GM20431 (cell line): Measurements from ENCODE around the gene NUP188.

Experiments used
- in situ Hi-C: fragments of 300-500 bp; cut with MseI, MboI; formaldehyde crosslinking; loops from one replicate; pipeline ENCODE4 v1.15.0; 2020; ENCODE audit warnings: low sequenced_read_pairs; ENCODE audit not compliant: unreplicated experiment

Gene NUP188

GRCh38 chr9:128913995-128914772 is 33.3 kb upstream of the NUP188 start:
- in situ Hi-C loops: no loop called here

GRCh38 chr9:128916204-128916603 is 31.3 kb upstream of the NUP188 start:
- in situ Hi-C loops: no loop called here

GRCh38 chr9:128916745-128917144 is 30.8 kb upstream of the NUP188 start:
- in situ Hi-C loops: no loop called here

GRCh38 chr9:128917151-128917849 is 30.2 kb upstream of the NUP188 start:
- in situ Hi-C loops: no loop called here

GRCh38 chr9:128918921-128919320 is 28.6 kb upstream of the NUP188 start:
- in situ Hi-C loops: no loop called here

DNA sequence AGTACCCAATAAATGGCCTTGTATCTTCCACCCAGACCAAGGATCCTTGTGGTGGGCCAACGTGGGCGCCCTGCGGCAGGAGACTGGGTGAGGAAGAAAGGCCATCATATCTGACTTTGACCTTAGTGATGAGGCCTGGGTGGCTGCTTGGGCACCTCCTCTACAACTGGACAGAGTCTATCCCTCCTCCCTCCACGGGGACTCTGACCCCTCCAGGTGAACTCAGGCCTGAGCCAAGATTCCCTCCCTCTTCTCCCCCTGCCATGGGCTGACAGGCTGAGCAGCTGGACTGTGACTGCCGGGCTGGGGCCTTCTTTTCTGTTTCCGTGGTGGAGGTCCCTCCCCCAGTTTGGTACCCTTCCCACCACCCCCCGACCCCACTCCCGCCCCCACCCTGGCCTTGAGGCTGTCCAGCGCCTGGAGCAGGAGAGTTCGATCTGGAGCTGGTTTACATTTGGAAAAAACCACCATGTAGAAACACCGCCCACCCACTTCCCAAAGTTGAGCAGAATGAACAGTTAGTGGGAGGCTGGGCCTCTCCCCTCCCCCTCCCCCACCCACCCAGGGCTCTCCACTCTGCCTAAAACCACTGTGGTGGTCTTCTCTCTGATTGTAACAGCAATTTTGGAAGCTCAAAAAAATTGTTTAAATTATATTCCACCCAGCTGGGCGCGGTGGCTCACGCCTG is 28.0 kb upstream of the NUP188 start:
- in situ Hi-C loops: loop anchor here (10.0 kb wide), 1 partner anchor 55 kb away; no protein-coding TSS in a partner anchor

DNA sequence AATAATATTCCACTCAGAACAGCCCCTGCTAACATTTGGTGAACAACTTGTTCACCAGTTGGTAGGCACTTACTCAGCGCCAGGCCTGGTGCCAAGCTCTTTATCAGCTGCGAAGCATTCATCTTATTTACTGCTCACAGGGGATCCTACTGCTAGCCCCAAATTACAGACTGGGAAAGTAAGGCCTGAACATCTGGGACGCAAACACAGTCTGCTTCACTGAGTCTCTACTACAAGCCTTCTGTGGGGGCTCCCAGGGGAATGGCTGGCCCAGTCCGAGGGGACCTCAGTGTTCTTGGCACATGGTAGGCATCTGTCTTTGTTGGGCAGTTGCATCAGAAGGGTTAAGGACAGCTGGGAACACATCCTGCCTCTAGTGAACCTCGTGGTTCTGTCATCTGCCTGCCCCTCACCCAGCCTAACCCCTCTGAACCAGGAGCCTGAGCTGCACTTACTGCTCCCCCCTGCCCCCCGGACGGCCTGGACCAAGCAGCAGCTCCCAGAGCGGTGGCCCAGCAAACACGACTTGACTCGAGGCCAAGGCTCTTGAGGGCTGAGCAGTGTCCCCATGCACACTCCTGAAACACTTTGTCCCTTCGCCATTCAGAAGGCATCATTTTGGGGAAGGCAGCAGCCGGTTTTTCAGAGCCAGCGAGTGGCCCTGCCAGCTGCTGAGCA is 27.0 kb upstream of the NUP188 start, which contains the start of gene PHYHD1:
TSS of gene PHYHD1 (plus strand) at position 602 of the 678 bp plus-strand sequence. CDS start 1,342 bp downstream, outside the sequence.
- in situ Hi-C loops: loop anchor here (10.0 kb wide), 1 partner anchor 56 kb away; no protein-coding TSS in a partner anchor

DNA sequence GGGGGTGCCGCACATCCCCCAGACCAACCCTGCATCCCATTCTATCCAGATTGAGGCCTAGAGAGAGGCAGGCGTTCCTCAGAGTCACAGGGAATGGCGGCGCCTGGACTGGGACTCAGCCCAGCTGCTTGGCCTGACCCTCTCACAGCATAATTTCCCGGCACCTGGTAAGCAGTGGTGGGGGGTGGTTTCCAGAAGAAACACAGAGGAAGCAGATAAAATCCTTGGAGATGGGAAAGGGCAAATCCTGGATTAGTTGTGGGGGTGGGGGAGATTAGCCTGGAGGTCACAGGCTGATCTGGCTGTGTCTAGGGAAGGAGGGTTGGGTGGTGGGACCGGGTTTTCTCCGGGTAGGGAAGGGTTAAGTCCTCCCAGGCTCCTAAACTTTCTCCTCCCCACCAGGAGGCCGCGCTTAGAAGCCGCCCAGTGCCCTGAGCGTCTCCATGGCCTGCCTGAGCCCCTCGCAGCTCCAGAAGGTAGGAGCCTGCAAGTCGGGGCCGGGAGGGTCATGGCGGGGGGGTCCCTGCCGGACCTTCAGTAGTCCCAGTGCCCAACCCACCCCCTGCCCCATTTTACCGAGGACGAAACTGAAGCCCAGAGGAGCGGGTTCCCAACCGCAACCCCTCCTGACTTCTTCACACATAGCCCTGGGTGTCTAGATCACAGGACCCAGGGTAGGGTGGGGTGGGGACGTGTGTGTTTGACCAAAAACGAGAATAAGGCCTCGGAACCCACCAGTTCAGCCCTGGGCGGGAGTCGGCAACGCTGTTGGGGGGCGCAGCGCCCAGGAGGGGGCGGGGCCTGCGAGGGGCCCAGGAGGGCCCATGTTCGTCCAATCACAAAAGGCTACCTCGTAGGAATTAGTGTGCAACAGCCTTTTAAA is 25.4 kb upstream of the NUP188 start:
- in situ Hi-C loops: loop anchor here (10.0 kb wide), 1 partner anchor 57 kb away; no protein-coding TSS in a partner anchor

DNA sequence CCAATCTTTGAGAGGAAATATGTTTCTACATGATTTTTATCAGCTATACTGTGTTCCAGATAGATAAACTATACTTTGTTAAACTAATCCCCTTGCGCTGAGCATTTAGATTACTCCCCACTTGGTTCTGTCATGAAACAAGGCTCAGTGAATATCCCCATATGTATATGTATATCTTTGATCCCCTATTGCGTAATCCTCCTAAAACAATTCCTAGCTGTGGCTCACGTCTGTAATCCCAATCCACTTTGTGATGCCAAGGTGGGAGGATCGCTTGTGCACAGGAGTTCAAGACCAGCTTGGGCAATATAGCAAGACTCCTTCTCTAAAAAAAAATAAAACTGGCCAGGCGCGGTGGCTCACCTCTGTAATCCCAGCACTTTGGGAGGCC is 24.0 kb upstream of the NUP188 start:
- in situ Hi-C loops: loop anchor here (10.0 kb wide), 1 partner anchor 59 kb away; no protein-coding TSS in a partner anchor

DNA sequence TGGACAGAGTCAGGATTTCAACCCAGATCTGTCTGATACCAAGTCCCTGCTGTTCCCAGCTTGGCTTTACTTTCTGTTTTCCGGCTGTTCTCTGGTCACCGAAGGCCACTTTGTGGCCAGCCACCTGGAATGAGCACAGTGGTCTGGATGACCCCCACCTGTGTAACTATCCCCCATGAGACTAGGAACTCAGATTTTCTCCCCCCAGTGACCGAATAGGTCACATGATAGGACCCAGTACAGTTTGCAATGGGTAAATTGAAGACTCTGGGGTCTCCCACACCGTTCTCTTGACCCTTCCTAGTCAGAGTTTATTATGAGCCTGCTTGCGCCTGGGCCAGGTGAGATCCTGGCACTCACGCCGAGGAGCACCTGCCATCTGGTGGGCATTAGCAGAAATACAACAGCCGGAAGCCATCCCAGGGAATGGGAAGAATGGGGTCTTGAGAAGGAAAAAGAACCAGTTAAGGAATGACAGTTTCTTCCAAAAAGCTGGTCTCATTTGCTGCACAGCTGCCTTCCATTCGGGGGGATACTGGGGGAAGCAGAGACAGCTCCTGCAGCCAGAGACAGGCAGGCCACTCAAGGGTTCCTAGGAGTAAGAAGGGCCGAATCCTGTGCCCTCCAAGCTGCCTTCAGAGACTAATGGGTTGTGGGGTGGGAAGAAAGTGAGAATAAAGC is 19.6 kb upstream of the NUP188 start:
- in situ Hi-C loops: loop anchor here (10.0 kb wide), 1 partner anchor 63 kb away; no protein-coding TSS in a partner anchor

GRCh38 chr9:128928624-128929023 is 18.9 kb upstream of the NUP188 start:
- in situ Hi-C loops: loop anchor here (10.0 kb wide), 1 partner anchor 64 kb away; no protein-coding TSS in a partner anchor

DNA sequence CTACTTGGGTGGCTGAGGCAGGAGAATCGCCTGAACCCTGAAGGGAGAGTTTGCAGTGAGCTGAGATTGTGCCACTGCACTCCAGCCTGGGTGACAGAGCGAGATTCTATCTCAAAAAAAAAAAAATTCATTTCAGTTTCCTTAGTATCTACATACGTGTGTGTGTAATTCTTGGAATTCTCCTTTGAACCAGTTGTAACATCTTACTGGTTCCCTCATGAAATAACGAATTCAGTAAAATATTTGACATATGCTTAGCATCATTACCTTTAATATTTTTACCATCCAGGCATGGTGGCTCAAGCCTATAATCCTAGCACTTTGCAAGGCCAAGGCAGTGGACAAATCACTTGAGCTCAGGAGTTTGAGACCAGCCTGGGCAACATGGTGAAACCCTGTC is 17.9 kb upstream of the NUP188 start:
- in situ Hi-C loops: loop anchor here (10.0 kb wide), 1 partner anchor 65 kb away; no protein-coding TSS in a partner anchor

- in situ Hi-C loops: no loop called here
Observed at GRCh38 chr9:128933731-128934130, 13.8 kb upstream of the NUP188 start.

- in situ Hi-C loops: no loop called here
Observed at GRCh38 chr9:128936171-128936865, 11.2 kb upstream of the NUP188 start.

- in situ Hi-C loops: no loop called here
Observed at GRCh38 chr9:128937310-128938165, 10.0 kb upstream of the NUP188 start.

GRCh38 chr9:128940271-128940921 is 7.1 kb upstream of the NUP188 start:
- in situ Hi-C loops: no loop called here
